ENCODE results near the gene CD58. TPM values are rescaled to one million over a fixed set of nuclear protein-coding genes. Genes with fewer than 3 reads are reported as not detected.

Gene CD58
- total RNA-seq, 2 experiments from 2014 or later: 55.2 to 59.7 TPM

DNA sequence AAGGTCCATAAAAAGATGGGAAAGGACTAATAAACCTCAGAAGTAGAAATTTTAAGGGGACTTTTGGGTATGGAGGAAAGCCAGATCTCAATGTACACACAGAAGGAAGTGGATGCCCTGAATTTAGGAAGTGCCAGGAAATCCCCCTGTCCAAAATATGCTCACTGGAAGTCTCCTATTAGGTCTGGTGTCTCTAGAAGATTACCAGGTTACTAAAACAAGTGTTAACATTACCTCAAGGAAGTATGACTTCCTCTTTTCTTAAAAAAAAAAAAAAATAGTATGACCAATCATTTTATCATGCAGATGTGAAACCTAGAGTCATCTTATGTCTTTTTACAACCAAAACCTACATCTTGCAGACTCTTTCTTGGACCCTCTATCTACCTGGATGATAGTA lies 30.7 kb downstream of the CD58 start:
- H3K36me3 Mint-ChIP-seq (ENCODE audit: low read depth): peaks cover 89% of the 10 kb centered on the region
- H3K9me3 Mint-ChIP-seq: no peaks in the 10 kb centered on the region
- POLR2A ChIA-PET: interaction anchor here (0.9 to 6.2 kb wide), 5 partner anchors 16 to 520 kb away, joined by 3 to 46 read pairs (median 3); partner anchors contain the start of gene TTF2
- no peaks in the 10 kb centered on the region for H3K27me3 Mint-ChIP-seq
- H3K27ac Mint-ChIP-seq: peak overlapping the region; percentile 77
- H3K4me3 Mint-ChIP-seq: peak overlapping the region; percentile 26
- CTCF ChIA-PET: interaction anchor here (1.9 kb wide), 1 partner anchor 34 kb away, joined by 5 read pairs; no protein-coding TSS in a partner anchor
- H3K4me1 Mint-ChIP-seq: peaks cover 70% of the 10 kb centered on the region
- DNase-seq: no peak

DNA sequence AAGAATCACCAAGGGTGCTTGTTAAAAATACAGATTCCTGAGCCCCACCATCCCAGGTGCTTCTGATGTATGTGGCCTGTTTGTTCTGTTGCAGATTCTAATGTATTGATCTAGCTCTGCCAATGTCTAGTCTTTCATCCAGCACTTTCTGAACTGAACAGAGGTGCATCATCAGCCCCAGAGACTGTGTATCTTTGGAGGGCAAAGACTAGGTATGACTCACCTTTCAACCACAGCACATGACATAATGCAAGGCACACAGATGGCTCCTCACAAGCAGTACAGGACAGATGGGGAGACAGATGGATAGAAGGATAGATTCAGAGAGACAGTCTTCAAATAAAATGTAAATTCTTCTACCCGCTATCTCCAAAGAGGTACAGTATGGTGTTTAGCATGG lies 32.3 kb downstream of the CD58 start:
- peak; percentile 57 for DNase-seq
- peaks cover 87% of the 10 kb centered on the region for H3K36me3 Mint-ChIP-seq (ENCODE audit: low read depth)
- no peaks in the 10 kb centered on the region for H3K9me3 Mint-ChIP-seq
- H3K4me3 Mint-ChIP-seq: no peak overlapping the region
- ChIA-PET CTCF (interaction anchor here (1.0 to 1.9 kb wide), 3 partner anchors 17 to 36 kb away, joined by 3 to 5 read pairs (median 4); no protein-coding TSS in a partner anchor), POLR2A (interaction anchor here (0.8 to 6.2 kb wide), 5 partner anchors 12 to 34 kb away, joined by 3 to 46 read pairs (median 6); no protein-coding TSS in a partner anchor)
- peak overlapping the region; percentile 77 for H3K27ac Mint-ChIP-seq
- H3K4me1 Mint-ChIP-seq: peaks cover 57% of the 10 kb centered on the region
- no peaks in the 10 kb centered on the region for H3K27me3 Mint-ChIP-seq

DNA sequence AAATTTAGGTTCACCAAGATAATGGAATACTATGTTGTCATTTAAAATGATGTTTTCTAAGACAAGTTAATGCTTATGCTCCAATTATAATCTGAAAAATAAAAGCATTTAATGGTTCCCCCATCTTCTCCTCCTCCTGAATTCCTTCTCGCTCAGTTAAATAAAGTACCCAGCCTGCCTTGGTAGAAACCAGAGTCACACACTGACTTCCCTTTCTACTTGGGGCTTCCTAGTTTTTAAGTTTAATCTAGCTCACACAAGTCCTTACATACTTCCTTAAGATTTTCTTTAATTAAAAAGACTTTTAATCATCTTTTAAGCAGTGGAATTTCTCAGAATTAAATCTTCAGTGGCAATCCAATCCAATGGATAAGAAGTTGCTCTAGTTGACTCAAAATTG lies 32.9 kb downstream of the CD58 start:
- peaks cover 87% of the 10 kb centered on the region for H3K36me3 Mint-ChIP-seq (ENCODE audit: low read depth)
- H3K4me3 Mint-ChIP-seq: no peak overlapping the region
- H3K27me3 Mint-ChIP-seq: no peaks in the 10 kb centered on the region
- CTCF ChIA-PET: interaction anchor here (1.0 kb wide), 1 partner anchor 19 kb away, joined by 3 read pairs; no protein-coding TSS in a partner anchor
- no peaks in the 10 kb centered on the region for H3K9me3 Mint-ChIP-seq
- peak overlapping the region; percentile 77 for H3K27ac Mint-ChIP-seq
- POLR2A ChIA-PET: interaction anchor here (0.8 to 6.2 kb wide), 4 partner anchors 13 to 34 kb away, joined by 3 to 46 read pairs (median 13); no protein-coding TSS in a partner anchor
- DNase-seq: no peak
- peaks cover 56% of the 10 kb centered on the region for H3K4me1 Mint-ChIP-seq

DNA sequence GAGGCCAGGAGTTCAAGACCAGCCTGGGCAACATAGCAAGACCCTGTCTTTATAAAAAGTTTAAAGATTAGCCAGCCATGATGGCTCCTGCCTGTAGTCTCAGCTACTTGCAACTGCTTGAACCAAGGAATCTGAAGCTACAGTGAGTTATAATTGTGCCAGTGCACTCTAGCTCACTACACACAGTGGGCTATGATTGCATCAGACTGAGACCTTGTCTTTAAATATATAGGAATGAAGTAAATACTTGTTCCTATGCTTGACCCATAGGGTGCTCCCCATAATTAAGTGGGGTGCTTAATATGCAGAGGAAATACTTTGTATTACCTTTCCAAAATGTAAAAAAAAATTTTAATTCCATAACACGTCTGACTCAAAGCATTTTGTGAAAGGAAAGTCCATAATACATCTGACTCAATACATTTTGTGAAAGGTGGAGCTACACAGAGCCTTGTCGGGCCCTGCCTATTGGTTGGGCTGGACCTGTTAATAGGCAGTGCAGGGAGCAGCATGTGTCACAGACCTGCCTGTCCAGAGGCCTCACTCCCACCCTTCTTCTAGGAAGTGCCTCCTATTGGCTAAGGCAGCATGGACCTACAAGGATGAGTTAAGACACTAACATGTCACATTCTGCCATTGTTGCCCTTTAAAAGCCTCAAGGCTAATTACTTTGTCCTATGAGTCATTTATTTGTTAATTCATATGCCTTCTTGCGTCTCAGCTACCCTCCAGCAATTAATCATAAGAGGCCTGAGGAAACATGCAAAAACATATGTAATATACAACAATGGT lies 33.6 kb downstream of the CD58 start:
- POLR2A ChIA-PET: interaction anchor here (1.1 to 6.2 kb wide), 4 partner anchors 14 to 33 kb away, joined by 3 to 46 read pairs (median 12); no protein-coding TSS in a partner anchor
- Mint-ChIP-seq H3K9me3 (no peaks in the 10 kb centered on the region), H3K4me3 (no peak overlapping the region), H3K4me1 (peaks cover 52% of the 10 kb centered on the region), H3K27me3 (no peaks in the 10 kb centered on the region), H3K36me3 (ENCODE audit: low read depth) (peaks cover 85% of the 10 kb centered on the region), H3K27ac (no peak overlapping the region)
- no peak for DNase-seq
- CTCF ChIA-PET: interaction anchor here (1.0 kb wide), 1 partner anchor 20 kb away, joined by 3 read pairs; no protein-coding TSS in a partner anchor

DNA sequence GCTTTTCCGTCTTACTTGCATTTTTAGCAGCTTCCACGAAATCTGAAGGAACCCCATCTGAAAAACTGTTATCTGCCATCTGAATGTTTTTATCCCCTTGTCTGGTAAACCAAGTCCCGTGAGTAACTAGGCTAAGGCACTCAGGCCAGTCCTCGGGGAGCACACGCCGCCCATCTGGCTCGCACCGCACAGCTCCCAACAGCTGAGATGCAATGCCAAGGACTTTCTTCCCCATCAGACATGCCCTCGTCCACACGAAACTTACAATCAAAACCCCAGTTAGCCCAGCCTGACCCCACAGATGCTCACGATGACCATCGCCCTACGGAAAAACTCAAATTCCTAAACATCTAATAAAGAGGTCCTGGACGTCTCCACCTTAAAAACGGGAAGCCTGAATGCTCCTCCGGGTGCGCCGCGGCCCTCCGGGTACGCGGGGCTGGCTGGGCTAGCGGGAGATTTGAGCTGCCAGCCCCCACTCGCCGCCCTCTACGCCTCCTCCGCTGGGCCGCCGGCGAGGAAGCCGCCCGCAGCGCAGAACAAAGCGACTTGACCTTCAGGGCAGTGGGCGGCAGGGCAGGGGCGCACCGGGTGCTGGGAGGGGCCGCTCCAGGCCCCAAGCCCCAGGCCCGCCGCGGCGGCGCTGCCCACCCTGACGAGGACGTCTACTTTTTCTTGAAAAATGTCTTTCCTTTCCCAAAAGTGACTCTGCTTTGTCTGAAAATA lies 36.6 kb downstream of the CD58 start:
- H3K36me3 Mint-ChIP-seq (ENCODE audit: low read depth): peaks cover 82% of the 10 kb centered on the region
- no peaks in the 10 kb centered on the region for H3K9me3 Mint-ChIP-seq
- DNase-seq: no peak
- H3K27me3 Mint-ChIP-seq: no peaks in the 10 kb centered on the region
- no peak overlapping the region for H3K4me3 Mint-ChIP-seq
- peaks cover 32% of the 10 kb centered on the region for H3K4me1 Mint-ChIP-seq
- POLR2A ChIA-PET: no interaction called here
- CTCF ChIA-PET: no interaction called here
- H3K27ac Mint-ChIP-seq: no peak overlapping the region

DNA sequence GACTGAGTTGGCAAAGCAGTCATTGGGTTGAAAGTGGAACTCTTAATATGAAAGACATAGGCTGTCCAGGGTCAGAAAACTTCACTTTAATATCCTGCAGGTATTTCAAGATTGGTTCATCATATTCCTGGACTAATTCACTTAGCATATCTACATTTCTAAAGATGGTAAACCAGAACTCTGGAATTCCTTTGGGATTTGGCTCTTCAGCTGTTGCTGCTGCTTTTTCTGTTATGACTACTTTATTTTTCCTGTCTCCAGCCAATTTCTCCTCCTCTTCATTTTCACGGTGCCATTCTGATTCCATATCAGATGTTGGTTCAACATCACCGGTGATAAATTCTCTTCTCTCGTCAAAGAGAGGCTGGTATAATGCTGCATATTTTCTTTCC lies 37.4 kb downstream of the CD58 start:
- CTCF ChIA-PET: no interaction called here
- H3K27me3 Mint-ChIP-seq: no peaks in the 10 kb centered on the region
- peaks cover 82% of the 10 kb centered on the region for H3K36me3 Mint-ChIP-seq (ENCODE audit: low read depth)
- POLR2A ChIA-PET: no interaction called here
- H3K27ac Mint-ChIP-seq: no peak overlapping the region
- H3K9me3 Mint-ChIP-seq: no peaks in the 10 kb centered on the region
- H3K4me3 Mint-ChIP-seq: no peak overlapping the region
- DNase-seq: no peak
- H3K4me1 Mint-ChIP-seq: peaks cover 27% of the 10 kb centered on the region

DNA sequence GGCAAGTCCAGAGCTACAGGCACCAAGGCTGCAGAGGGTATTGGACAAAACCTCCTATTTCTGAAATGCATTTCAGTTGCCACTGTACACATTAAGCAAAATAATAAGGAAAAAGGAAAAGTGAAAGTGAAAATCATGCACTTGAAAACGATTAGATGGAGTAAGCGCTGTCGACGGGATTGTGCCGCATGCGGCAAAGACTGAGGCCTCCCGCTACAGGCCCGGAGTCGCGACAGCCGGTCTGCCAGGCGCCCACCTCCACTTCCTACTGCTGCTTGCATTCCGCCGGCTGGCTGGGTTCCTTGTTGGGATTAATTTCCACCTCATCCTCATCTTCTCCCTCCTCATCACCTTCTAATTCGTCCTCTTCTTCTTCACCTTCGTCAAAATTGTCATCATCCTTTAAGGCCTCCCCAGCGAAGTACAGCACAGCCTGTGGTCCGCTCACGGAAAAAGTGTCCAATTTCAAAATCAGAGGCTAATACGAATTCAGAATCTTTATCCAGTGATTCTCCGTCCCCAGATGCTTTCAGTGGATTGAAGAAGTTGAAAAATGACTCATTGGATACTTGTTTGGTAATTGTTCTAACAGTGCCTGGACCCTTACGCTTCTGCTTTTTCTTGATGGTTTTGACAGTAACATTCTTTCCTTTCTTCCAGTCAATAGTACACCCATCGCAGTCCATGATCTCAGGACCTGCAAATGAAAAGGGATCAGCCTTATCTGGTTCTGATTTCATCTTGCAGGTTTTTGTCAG lies 38.0 kb downstream of the CD58 start:
- CTCF ChIA-PET: interaction anchor here (0.9 kb wide), 1 partner anchor 34 kb away, joined by 3 read pairs; no protein-coding TSS in a partner anchor
- Mint-ChIP-seq H3K4me3 (no peak overlapping the region), H3K36me3 (ENCODE audit: low read depth) (peaks cover 82% of the 10 kb centered on the region), H3K27me3 (no peaks in the 10 kb centered on the region), H3K9me3 (no peaks in the 10 kb centered on the region), H3K4me1 (peaks cover 21% of the 10 kb centered on the region), H3K27ac (peak overlapping the region; percentile 2)
- POLR2A ChIA-PET: no interaction called here
- no peak for DNase-seq

DNA sequence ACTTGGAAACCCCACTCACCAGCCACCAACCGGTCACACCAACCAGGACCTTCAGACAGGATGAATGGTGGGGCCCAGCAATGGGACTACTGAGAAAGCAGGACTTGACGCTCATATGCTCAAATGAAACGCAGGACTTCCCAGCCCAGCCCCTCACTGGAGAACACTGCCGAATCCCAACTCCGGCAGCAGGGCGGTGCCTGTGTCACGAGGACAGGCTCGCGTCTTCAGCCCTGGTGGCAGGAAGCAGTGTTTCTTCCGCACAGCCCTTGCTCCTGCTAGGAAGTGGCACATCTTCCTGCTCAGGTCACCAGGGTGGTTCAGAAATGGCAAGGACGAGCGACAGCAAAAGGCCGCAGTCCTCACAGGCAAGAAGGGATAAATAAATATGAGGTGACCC lies 38.9 kb downstream of the CD58 start:
- ChIA-PET CTCF (interaction anchor here (0.9 kb wide), 1 partner anchor 33 kb away, joined by 3 read pairs; no protein-coding TSS in a partner anchor), POLR2A (no interaction called here)
- H3K4me3 Mint-ChIP-seq: no peak overlapping the region
- no peak for DNase-seq
- H3K27ac Mint-ChIP-seq: no peak overlapping the region
- H3K4me1 Mint-ChIP-seq: peaks cover 15% of the 10 kb centered on the region
- H3K9me3 Mint-ChIP-seq: peaks cover 3% of the 10 kb centered on the region
- H3K27me3 Mint-ChIP-seq: no peaks in the 10 kb centered on the region
- H3K36me3 Mint-ChIP-seq (ENCODE audit: low read depth): peaks cover 85% of the 10 kb centered on the region

DNA sequence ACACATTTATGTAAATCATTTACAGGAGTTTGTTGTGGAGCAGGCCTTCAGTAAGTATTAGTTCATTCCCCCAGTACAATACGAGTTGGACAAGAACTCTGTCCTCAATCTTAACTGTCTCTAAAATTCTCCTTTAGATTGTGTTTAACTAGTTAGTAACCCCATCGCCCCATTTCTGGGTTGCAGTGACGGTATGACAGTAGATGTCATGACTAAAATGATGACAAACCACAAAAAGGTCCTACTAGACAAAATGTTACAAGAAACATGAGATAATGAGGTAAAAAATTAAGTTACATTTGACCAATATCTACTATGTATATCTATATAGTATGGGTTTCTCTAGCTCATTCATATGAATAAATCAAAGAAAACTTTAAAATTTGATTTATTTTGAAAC lies 41.1 kb downstream of the CD58 start:
- Mint-ChIP-seq H3K4me1 (peaks cover 14% of the 10 kb centered on the region), H3K36me3 (ENCODE audit: low read depth) (peaks cover 87% of the 10 kb centered on the region), H3K9me3 (peaks cover 3% of the 10 kb centered on the region), H3K27me3 (no peaks in the 10 kb centered on the region), H3K27ac (no peak overlapping the region), H3K4me3 (no peak overlapping the region)
- DNase-seq: no peak
- ChIA-PET POLR2A (no interaction called here), CTCF (no interaction called here)

DNA sequence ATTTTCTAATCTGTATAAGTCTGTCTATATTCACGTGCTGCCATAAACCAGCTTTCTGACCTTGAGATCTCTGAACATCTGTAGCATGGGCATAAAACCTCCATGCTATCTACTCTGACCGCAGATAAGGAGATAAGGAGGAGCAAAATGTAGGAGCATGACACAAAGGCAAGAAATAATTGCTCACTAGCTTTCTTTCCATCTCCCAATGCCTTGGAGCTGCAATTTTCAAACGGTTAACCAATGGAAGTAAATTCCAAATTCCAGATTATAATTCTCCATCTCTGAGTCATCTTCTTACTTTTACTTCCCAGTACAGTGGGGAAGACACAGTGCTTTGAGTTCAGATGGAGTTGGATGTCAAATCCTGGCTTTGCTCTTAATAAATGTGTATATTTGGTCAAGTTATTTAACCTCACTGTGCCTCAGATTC lies 41.6 kb downstream of the CD58 start:
- peaks cover 14% of the 10 kb centered on the region for H3K4me1 Mint-ChIP-seq
- CTCF ChIA-PET: no interaction called here
- H3K27ac Mint-ChIP-seq: no peak overlapping the region
- H3K27me3 Mint-ChIP-seq: no peaks in the 10 kb centered on the region
- peaks cover 86% of the 10 kb centered on the region for H3K36me3 Mint-ChIP-seq (ENCODE audit: low read depth)
- no peak overlapping the region for H3K4me3 Mint-ChIP-seq
- POLR2A ChIA-PET: no interaction called here
- peaks cover 3% of the 10 kb centered on the region for H3K9me3 Mint-ChIP-seq
- DNase-seq: no peak

DNA sequence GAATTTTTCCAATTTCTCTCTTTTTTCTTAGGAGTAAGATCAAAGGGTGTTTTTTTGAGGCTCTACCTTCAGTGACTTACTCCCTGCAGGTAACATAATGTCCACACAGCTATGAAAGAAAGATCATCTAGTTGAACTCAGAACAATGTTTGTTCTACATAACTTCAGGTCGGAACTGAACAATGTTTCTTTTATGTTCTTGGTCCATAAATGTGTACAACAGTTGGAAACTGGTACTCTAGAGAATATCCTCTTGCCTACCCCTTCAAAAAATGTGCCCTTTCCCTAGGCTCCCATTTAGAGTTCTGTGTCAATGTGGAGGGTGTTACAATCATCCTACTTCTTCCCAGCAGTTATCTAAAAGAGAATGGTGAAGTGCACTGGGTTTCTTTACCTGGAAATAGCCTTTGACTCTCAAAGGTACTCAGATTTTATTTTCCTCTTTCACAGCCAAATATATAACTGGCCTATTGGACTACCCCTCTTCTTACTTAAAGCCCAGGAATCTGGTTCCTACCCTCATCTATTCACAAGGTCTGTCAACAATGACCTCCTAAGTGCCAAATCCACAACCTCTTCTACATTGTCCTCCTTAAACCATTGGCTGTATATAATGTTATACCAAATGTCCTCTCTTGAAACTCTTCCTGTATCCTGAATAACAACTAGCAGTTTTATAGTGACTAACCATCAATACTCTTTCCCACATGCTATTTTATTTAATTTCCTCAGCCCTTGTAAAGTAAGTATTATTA lies 42.3 kb downstream of the CD58 start:
- DNase-seq: no peak
- no peaks in the 10 kb centered on the region for H3K27me3 Mint-ChIP-seq
- ChIA-PET CTCF (no interaction called here), POLR2A (no interaction called here)
- no peak overlapping the region for H3K27ac Mint-ChIP-seq
- peaks cover 3% of the 10 kb centered on the region for H3K9me3 Mint-ChIP-seq
- peaks cover 14% of the 10 kb centered on the region for H3K4me1 Mint-ChIP-seq
- peaks cover 82% of the 10 kb centered on the region for H3K36me3 Mint-ChIP-seq (ENCODE audit: low read depth)
- no peak overlapping the region for H3K4me3 Mint-ChIP-seq

DNA sequence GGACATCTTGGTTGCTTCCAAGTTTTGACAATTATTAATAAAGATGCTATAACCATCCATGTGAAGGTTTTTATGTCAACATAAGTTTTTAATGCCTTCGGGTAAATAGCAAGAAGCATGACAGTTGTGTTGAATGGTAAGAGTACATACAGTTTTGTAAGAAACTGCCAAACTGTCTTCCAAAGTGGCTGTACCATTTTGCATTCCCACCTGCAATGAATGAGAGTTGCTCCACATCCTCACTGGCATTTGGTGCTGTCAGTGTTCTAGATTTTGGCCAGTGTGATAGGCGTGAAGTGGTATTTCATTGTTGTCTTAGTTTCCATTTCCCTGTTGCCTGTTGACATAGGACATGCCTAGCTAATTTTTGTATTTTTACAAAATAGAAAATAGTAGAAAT lies 45.4 kb downstream of the CD58 start:
- Mint-ChIP-seq H3K4me3 (no peak overlapping the region), H3K27me3 (no peaks in the 10 kb centered on the region), H3K9me3 (peaks cover 3% of the 10 kb centered on the region), H3K36me3 (ENCODE audit: low read depth) (peaks cover 76% of the 10 kb centered on the region), H3K4me1 (peaks cover 7% of the 10 kb centered on the region), H3K27ac (no peak overlapping the region)
- no peak for DNase-seq
- ChIA-PET POLR2A (no interaction called here), CTCF (no interaction called here)
